ENCODE measurements around the gene PINLYP. TPM values are rescaled to one million over a fixed set of nuclear protein-coding genes. Genes with fewer than 3 reads are reported as not detected.
"Not testable (repeated sequence)": the region's sequence is repeated elsewhere in the genome, so short reads cannot be mapped to it uniquely, and the experiment has no call there.

PINLYP gene
- 1.5 and 6.9 TPM in 2 replicates for polyA plus RNA-seq (2014; cell fraction: cytosol; rRNA removed)
- 3.0 and 4.9 TPM in 2 replicates for polyA plus RNA-seq (2014; cell fraction: nucleus; rRNA removed)

DNA sequence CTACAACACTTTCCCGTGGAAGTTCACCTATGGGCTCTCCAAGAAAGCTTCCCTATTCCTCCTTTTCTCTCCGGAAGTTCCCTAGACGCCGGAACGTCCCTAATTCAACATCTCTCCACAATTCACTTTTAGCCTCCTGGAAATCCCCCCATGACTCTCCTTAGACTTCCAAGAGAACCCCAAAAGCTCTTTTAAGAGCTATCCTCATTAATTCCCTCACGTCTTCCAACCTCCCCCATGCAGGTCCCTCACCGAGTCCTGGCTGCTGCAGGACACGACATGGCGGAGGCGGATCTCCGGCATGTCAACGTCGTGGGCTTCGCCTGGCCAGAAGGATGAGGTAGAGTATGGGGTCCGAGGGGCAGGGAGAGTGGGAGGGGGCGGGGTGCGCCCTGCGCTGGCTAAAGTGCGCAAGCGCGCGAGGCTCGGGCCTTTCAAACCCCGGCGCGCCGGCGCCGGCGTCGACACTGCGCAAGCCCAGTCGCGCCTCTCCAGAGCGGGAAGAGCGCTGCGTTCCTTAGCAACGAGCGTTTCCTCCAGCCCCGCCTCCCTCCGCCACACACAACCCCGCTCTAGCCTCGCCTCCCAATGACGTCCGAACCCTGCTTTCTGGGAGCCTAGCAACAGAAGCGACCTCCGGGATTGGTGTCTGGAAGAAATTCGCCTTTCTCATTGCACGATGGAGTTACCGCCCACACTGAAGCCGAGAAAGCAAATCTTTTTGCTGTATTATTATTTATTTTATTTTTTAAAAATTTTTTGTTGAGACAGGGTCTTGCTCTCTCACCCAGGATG is at the start of gene PINLYP, which contains the start of gene XRCC1:
Gene PINLYP (plus strand): TSS at position 646 of the 795 bp plus-strand sequence. CDS start 1,391 bp downstream, outside the sequence.
Gene XRCC1 (minus strand): TSS at position 372 of the 795 bp plus-strand sequence. CDS start 69 bp downstream, at position 303.
- DNase-seq (ENCODE audit: low spot score) = peak; percentile 98

DNA sequence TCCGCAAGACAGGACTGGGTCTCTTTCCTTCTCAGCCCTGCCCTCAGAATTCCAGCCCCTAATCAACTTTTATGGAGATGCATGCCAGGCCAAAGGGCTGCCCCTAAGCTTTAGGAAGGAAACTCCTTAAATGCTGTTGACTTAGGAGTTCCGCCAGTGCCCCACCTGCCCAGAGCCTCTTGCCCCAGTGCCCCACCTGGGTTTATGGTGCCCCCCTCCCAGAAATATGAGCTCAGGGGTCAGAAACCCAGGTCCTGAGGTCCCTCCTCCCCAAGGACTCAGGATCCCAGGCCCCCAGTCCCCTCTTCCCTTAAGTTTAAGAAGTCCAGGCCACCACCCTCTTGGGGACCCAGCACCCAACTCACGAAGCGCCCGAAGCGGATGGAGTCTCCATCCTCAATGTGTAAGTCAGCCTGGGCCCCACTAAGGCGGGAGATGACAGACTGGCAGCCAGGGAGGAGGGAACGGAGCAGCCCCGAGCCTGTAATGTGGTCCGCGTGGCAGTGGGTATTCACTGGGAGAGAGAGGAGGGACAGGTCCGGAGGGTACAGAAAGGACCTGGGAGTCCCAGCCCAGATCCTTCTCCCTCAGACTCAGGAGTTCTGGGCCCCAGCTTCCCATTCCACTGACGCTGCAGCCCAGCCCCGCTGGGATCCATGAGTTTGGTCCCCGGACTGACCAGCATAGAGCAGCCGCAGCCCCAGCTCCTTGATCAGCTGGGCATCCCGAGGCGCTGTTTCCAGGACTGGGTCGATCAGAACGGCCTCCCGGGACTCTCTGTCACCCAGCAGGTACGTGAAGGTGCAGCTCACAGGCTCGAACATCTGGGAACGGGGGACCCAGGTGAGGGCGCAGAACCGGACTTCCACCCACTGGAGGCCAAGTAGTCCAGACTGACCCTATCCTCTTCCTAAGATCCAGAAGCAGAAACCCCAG is 49.5 kb upstream of the PINLYP start:
- DNase-seq (ENCODE audit: low spot score) = no peak

DNA sequence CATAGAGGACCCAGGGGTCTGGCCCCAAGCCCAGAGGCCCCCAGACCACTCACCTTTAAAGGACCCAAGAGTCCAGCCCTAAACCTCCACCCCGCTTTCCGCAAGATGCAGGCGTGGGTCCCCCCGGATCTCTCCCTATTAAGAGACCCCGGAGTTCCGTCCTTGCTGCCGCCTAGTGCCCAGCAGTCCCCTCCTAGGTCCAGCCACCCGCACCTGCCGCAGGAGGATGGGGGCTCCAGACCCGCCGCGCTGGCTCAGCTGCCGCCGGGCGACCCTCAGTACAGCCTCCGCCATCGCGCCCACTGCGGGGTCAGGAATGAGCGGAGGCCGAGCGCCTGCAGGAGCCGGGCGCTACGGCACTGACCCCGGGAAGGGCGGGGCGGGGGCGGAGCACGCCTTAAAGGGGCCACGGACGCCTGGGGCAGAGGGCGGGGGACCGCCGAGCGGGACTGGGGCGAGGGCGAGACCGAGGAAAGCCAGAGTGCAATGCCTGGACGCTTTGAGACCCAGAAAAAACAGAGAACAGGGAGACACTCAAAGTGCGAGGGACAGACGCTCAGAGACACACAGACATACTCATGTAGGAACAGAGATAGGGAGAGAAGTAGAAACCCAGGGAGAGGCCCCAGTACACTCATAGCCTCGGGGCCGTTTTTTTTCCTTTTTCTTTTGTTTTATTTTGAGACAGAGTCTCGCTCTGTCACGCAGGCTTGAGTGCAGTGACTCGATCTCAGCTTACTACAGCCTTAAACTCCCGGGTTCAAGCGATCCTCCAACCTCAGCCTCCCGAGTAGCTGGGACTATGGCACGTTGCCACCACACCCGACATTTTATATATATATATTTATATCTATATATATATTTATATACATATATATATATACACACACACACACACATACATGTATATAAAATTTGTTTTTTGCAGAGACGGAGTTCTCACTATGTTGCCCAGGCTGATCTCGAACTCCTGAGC is 48.4 kb upstream of the PINLYP start, which contains the start of gene ETHE1:
Gene ETHE1 (minus strand): TSS at position 318 of the 976 bp plus-strand sequence. CDS start 24 bp downstream, at position 294.
- DNase-seq (ENCODE audit: low spot score) = peak; percentile 64

DNA sequence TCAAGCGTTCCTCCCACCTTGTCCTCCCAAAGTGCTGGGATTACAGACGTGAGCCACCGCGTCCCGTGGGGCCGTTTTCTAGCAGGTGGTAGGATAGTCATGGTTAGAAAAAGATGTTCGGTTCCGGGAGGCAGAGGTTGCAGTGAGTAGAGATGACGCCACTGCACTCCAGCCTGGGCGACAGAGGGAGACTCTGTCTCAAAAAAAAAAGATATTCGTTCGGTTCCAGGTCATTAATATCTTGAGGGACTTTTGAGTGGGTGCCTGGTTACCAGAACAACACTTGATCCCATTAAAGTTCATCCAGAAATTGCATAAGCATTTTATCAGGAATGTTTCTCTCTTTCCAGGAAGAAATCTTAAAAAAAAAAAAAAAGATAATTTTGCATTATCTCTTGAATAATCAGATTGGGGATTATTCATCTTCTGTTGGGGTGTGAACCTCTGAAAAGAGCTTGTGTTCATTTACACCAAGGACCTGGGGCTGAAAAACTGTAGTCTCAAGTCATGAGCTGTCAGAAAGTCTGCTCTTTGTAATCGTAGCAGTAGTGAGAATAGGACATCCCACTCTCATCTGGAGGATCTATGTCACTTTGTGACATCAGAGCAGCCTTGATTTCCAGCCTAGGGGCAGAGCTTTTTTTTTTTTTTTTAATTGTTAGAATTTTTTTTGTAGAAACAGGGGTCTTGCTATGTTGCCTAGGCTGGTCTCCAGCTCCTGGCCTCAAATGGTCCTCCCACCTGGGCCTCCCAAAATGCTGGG is 47.6 kb upstream of the PINLYP start:
- no peak for DNase-seq (ENCODE audit: low spot score)

DNA sequence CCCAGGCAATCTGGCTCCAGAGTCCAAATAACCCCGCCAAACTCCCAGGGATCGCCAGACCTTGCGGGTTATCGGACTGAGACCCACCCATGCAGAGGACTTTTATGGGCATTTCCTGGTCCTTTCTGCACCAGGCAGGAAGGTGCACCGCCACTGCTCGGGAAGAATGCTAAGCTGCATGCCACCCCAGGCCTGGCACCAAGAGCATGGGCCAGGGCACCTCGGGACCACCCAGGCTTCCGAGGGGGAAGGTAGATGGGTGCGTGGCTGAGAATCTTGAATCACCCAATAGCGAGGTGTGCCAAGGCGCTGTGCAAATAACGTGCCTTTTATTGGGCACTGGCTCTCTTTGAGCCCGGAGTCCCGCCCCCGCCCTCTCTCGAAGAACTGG is 43.0 kb upstream of the PINLYP start:
- no peak for DNase-seq (ENCODE audit: low spot score)

DNA sequence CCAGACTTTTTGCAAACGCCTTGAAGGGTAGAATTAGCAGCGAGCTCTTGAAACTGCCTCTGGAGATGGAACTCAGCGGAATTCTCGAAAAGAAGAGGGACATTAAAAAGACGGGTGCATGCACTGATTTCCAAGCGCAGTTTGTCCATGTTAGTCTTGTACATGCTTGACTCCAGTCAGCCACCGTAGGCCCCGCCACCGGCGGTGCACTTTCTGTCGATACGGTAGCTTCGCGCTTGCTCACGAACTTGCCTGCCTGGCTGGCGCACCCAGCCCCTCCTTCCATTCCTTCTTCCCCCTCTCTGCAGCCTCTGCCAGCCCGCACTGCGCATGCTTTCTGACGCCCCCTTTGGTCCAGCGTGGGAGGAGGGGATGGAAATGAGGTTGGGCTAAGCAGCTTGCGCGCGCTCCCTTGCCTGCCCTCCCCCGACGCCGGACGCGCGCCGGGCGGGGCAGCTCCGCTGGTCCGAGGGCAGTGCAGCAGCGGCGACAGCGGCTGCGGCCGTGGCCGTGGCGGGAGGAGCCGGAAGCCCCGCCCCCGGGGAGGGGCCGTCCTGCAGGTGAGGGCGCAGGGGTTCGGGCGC is 42.5 kb upstream of the PINLYP start, which contains the start of gene ZNF575:
Gene ZNF575 (plus strand): TSS at position 227 of the 584 bp plus-strand sequence. CDS start 1,235 bp downstream, outside the sequence.
- peak; percentile 92 for DNase-seq (ENCODE audit: low spot score)

DNA sequence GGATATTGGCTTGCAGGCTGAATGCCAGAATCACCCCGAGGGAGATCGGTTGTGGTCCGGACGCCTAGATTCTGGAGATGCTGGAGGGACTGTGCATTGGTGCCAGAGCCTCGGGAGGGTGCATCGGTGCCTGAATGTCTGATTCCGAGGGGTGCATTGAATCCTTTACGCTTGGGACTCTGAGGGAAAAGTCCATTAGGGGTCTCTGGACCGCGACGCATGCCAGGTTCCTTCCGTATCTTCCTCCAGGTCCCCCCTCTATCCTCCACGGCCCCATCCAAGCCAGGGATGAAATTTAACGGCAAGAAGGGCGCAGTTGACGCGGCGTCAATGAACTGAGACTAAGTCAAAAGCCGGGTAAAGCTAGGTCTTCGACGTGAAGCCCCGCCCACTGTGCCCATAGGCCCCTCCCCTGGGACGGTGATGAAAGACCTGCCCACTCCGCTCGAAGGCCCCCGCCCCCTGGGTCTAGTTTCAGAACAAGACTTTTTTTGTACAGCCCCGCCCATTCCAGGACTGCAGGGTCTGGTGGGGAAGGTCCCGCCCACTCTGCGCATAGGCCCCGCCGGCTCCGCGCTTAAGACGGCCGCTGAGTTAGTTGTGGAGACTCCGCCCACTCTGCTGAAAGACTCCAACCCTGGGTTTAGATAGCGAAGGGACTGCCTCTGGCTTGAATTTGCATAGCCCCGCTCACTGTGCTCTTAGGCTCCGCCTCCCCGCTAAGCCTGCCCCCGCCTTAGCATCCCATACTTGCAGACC is 41.9 kb upstream of the PINLYP start:
- DNase-seq (ENCODE audit: low spot score) = peak; percentile 92

DNA sequence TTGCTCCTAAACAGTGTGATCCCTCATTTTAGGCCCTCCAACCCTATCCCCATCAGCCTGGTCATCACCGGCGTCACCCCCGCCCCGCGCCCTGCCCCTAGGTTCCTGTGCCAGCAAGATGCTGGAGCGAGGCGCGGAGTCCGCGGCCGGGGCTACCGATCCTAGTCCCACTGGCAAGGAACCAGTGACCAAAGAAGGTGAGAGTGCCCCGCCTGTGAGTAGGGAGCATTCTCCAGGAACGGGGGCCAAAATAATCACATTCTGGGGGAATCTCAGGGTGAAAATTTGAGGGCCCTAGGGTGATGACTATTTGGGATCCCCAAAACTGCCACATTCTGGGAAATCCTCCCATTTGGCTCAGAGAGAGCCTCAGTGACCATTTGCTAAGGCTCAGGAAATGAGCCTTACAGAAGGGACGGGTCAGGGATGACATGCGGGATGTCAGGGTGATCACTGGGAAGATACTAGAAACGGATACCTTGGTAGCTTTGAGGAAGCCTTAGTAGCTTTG is 41.2 kb upstream of the PINLYP start:
- no peak for DNase-seq (ENCODE audit: low spot score)

DNA sequence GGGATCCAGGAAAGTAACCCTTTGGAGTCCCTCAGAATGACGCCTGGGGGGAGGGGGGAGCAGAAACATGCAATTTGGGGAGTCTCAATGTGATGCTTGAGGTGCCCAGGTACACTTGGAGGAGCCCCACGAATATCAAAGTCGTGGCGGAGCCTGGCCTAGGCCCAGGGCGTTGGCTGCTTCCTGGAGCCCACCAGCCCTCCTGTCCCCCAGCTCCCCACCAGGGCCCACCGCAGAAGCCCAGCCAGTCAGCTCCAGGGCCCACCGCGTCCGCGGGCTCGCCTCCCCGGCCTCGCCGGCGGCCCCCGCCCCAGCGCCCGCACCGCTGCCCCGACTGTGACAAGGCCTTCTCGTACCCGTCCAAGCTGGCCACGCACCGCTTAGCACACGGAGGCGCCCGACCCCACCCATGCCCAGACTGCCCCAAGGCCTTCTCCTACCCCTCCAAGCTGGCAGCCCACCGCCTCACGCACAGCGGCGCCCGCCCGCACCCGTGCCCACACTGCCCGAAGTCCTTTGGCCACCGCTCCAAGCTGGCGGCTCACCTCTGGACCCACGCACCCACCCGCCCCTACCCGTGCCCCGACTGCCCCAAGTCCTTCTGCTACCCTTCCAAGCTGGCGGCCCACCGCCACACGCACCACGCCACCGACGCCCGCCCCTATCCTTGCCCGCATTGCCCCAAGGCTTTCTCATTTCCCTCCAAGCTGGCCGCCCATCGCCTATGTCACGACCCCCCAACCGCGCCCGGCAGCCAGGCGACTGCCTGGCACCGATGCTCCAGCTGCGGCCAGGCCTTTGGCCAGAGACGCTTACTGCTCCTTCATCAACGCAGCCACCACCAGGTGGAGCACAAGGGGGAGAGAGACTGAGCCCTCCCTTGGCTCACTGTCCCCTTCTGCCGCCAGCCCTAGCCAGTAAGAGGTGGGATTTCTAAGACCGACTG is 40.5 kb upstream of the PINLYP start:
- DNase-seq (ENCODE audit: low spot score) = peak; percentile 14

DNA sequence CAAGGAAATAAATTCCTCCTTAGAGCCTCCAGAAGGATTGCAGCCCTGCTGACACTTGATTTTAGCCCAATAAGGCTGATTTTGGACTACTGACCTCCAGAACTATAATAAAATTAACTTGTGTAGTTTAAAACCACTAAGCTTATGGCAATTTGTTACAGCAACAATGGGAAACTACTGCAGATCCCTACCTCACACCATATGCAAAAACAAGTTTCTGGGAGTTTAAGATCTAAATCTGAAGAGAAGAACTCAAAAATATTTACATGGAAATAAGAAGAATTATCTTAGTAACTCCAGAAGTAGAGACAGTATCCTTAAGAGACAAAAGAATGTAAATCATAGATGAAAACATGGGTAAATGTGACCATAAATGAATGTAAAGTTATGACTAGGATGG is 36.7 kb upstream of the PINLYP start:
- no peak for DNase-seq (ENCODE audit: low spot score)

DNA sequence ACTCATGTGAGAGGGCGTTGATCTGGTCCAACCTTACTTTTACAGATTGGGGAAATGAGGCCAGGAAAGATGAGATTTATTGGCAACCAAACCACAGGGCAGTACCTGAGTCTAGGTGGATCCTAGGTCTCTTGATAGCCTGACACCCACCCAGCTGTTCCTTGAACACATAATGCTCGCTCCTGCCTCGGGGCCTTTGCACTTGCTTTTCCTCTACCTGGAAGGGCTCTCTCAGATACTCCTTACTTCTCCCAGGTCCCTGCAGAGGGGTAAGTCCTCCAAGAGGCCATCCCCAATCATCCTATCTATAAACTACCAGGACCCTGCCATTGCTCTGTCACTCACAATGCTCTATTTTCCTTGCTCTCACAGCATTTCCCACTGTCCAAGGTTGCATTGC is 35.2 kb upstream of the PINLYP start:
- DNase-seq (ENCODE audit: low spot score) = no peak

DNA sequence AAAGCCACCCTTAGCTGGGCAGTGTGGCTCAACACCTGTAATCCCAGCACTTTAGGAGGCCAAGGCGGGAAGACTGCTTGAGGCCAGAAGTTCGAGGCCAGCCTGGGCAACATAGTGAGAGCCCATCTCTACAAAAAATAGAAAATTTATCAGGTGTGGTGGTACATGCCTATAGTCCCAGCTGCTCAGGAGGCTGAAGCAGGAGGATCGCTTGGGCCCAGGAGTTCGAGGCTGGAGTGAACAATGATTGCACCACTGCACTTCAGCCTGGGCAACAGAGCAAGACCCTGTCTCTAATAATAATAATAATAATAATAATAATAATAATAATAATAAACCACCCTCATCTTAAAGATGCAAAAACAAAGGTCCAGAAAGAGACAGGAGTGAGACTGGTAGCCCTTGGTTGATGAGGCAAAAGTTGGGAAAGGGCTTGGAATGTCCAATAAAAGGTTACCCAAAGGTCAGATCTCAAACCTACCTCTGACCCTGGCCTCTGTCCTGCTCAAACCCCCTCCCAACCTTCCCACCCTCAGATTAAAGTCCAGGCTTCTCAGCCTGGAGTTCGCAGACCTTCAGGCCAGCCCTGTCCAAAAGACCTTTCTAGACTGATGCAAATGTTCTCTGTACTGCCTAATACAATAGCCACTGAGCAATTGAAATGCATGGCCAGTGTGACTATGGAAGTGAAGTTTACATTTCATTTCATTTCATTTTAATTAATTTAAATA is 33.5 kb upstream of the PINLYP start:
- DNase-seq (ENCODE audit: low spot score) = no peak

DNA sequence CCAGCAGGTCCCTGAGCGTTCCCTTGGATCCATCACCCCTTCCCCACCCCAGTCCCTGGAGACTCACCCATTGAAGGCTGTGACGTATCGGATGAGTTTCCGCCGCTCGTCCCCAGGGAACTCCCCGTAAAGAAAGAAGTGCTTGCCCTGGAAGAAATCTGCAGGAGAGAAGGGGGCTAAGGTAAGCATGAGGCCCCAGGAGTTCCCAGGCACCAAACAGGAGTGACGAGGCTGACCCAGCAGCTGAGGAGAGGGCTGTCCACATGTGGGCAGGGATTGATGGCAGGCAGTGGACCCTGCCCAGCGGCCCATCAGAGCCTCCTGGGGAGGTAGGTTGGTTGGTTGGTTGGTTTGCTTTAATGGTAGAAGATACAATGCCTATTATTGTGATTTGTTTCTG is 31.5 kb upstream of the PINLYP start:
- DNase-seq (ENCODE audit: low spot score) = no peak

DNA sequence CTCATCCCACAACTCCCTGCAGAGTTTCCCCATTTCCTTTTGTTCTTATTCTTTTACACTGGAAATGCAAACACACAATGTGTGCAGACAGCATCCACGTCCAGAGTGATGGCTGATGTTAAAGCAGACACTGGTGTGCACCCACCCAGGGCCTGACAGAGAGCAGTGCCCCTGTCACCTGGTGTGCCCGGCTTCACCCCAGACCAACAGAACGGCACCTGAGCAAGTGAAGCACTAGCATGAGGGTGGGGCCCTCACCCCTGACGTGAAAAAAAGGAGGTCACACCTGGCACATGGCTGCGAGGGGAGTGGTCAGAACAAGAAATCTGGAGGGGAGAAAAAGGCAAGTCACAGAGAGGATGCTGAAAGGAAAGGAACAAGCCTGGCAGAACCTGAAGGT is 30.3 kb upstream of the PINLYP start:
- no peak for DNase-seq (ENCODE audit: low spot score)

DNA sequence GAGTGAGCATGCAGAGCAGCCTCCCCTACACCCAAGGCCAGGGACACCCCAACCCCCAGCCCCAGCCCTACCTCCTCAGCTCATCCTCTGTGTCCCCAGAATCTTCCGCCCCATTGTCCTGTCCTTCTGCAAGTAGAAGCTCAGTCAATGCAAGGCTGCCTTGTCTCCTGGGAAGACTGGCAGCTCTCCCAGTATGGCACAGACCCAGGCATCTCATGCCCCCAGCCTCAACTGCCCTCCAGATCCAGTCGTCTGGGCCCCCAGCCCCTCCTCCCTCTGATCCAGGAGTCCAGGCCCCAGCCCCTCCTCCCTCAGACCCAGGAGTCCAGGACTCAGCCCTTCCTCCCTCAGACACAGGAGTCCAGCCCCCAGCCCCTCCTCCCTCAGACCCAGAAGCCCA is 29.6 kb upstream of the PINLYP start:
- no peak for DNase-seq (ENCODE audit: low spot score)

DNA sequence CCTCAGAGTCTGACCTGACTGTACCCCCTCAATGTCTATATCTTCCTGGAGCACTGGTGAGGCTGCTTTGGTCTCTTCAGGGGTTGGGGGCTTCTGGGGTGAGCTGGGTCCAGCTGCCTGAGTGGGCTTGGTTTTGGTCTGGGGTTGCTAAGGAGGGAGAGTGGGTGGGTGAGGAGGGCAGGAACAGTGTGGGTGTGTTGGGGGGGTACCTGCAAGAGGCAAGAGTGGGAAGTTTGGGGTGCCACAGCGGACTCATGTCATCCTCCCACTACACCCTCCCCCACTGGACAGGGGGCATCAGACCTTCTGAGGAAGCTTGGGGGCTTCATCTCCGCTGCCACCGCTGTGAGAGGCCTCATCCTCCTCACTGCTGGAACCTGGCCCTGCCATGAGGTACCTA is 29.0 kb upstream of the PINLYP start:
- DNase-seq (ENCODE audit: low spot score) = no peak

DNA sequence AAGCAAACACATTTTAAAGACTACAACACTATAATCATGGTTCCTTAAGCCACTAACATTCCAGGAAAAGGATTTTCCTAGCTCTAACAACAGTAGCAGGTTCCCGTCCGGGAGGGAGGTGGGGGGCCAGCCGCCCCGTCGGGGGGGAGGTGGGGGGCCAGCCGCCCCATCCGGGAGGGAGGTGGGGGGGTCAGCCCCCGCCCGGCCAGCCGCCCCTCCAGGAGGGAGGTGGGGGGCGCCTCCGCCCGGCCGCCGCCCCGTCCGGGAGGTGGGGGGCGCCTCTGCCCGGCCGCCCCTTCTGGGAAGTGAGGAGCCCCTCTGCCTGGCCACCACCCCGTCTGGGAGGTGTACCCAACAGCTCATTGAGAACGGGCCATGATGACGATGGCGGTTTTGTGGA is 27.7 kb upstream of the PINLYP start:
- not testable (repeated sequence) for DNase-seq (ENCODE audit: low spot score)

All from SK-N-DZ (cell line).